SU-DHL-6 (cell line): ENCODE data around the gene RUFY3.

ENCODE experiments used
- H2AFZ ChIP-seq: fragments of 200-600 bp; sonication (generic); 2 replicates; pipeline ENCODE4 v1.6.1; 2014; ENCODE audit warnings: low read depth, mild to moderate bottlenecking, moderate library complexity, mixed read lengths, antibody characterized with exemption, low read length; ENCODE audit not compliant: severe bottlenecking
- H3F3A ChIP-seq: fragments of 200-600 bp; shearing (Covaris generic); 2 replicates; pipeline ENCODE4 v1.6.0; 2016; ENCODE audit warnings: antibody characterized with exemption, mild to moderate bottlenecking; ENCODE audit not compliant: insufficient read depth
- H3K27ac ChIP-seq: fragments of 200-600 bp; sonication (generic); 2 replicates; pipeline ENCODE4 v1.5.1; 2016; ENCODE audit warnings: low read depth, mild to moderate bottlenecking, low read length, moderate library complexity, mixed read lengths
- H3K27me3 ChIP-seq: fragments of 200-600 bp; sonication (generic), shearing (Covaris generic); 2 replicates; pipeline ENCODE4 v1.6.0; 2014; ENCODE audit warnings: mild to moderate bottlenecking, low read length
- H3K36me3 ChIP-seq: fragments of 200-600 bp; sonication (generic); 2 replicates; pipeline ENCODE4 v1.6.1; 2014; ENCODE audit warnings: mild to moderate bottlenecking, low read length, mixed read lengths
- H3K4me2 ChIP-seq: fragments of 300-600, 200-600 bp; shearing (Covaris generic), sonication (generic); 2 replicates; pipeline ENCODE4 v1.6.0; 2014; ENCODE audit warnings: low read length, low read depth, mild to moderate bottlenecking; ENCODE audit not compliant: poor library complexity, severe bottlenecking
- H3K4me3 ChIP-seq: fragments of 200-600 bp; sonication (generic); 2 replicates; pipeline ENCODE4 v1.5.1; 2014; ENCODE audit warnings: antibody characterized with exemption, low read length, mild to moderate bottlenecking, mixed read lengths; ENCODE audit not compliant: insufficient read depth, poor library complexity, severe bottlenecking
- H3K79me2 ChIP-seq: fragments of 200-600 bp; sonication (generic); 2 replicates; pipeline ENCODE4 v1.6.1; 2014; ENCODE audit warnings: mild to moderate bottlenecking, low read length, moderate library complexity; ENCODE audit not compliant: insufficient read depth
- H3K9ac ChIP-seq: fragments of 200-600 bp; sonication (generic); 2 replicates; pipeline ENCODE4 v1.7.0; 2014; ENCODE audit warnings: mild to moderate bottlenecking, low read length
- H3K9me2 ChIP-seq: fragments of 200-600 bp; sonication (generic); replicated peaks from 2 replicates; pipeline ENCODE4 v1.6.1; 2014; ENCODE audit warnings: low read length; ENCODE audit not compliant: insufficient read depth
- H3K9me3 ChIP-seq: fragments of 200-600 bp; sonication (generic); 2 replicates; pipeline ENCODE4 v1.6.1; 2014; ENCODE audit warnings: low read length, mixed read lengths; ENCODE audit not compliant: insufficient read depth
- H4K20me1 ChIP-seq: fragments of 200-600 bp; sonication (generic); 2 replicates; pipeline ENCODE4 v1.6.1; 2014; ENCODE audit warnings: low read depth, mild to moderate bottlenecking, antibody characterized with exemption, low read length, moderate library complexity, mixed read lengths
- CTCF ChIP-seq: fragments of 200-600 bp; sonication (generic); IDR thresholded peaks from one replicate; pipeline ENCODE4 v1.5.1; 2017; ENCODE audit warnings: antibody characterized with exemption, mild to moderate bottlenecking, low read length, moderate library complexity; ENCODE audit not compliant: insufficient read depth, poor library complexity, severe bottlenecking
- EZH2phosphoT487 ChIP-seq: fragments of 200-600 bp; sonication (generic), shearing (Covaris generic); conservative IDR thresholded peaks from 2 replicates; pipeline ENCODE4 v1.6.1; 2018; ENCODE audit warnings: mild to moderate bottlenecking, antibody characterized with exemption, low read length, moderate library complexity, mixed read lengths

Gene RUFY3

GRCh38 chr4:70739496-70740337, 18.0 kb downstream of the RUFY3 start:
- H3K79me2 ChIP-seq = no peaks in the 10 kb centered on the region
- no peaks in the 10 kb centered on the region for H4K20me1 ChIP-seq
- H3K27ac ChIP-seq = no peak overlapping the region
- peaks cover 7% of the 10 kb centered on the region for H3F3A ChIP-seq
- H3K9ac ChIP-seq = no peak overlapping the region
- H3K4me2 ChIP-seq = no peak overlapping the region
- H2AFZ ChIP-seq = no peak overlapping the region
- no peaks in the 10 kb centered on the region for H3K9me3 ChIP-seq
- no peaks in the 10 kb centered on the region for H3K27me3 ChIP-seq
- H3K36me3 ChIP-seq = no peaks in the 10 kb centered on the region
- no peaks in the 10 kb centered on the region for H3K9me2 ChIP-seq
- no peak overlapping the region for H3K4me3 ChIP-seq
- TF ChIP-seq EZH2phosphoT487 = no peak
- no peak for TF ChIP-seq CTCF

GRCh38 chr4:70741867-70742658, 20.3 kb downstream of the RUFY3 start:
- H3K9ac ChIP-seq = no peak overlapping the region
- no peak overlapping the region for H3K4me3 ChIP-seq
- H3K36me3 ChIP-seq = no peaks in the 10 kb centered on the region
- H3K9me2 ChIP-seq = no peaks in the 10 kb centered on the region
- no peaks in the 10 kb centered on the region for H3K27me3 ChIP-seq
- no peaks in the 10 kb centered on the region for H3F3A ChIP-seq
- no peak overlapping the region for H3K27ac ChIP-seq
- no peaks in the 10 kb centered on the region for H3K79me2 ChIP-seq
- H3K4me2 ChIP-seq = no peak overlapping the region
- no peak overlapping the region for H2AFZ ChIP-seq
- H4K20me1 ChIP-seq = no peaks in the 10 kb centered on the region
- H3K9me3 ChIP-seq = no peaks in the 10 kb centered on the region
- TF ChIP-seq CTCF (no peak), EZH2phosphoT487 (no peak)

GRCh38 chr4:70743731-70744130, 22.0 kb downstream of the RUFY3 start:
- H3K79me2 ChIP-seq = no peaks in the 10 kb centered on the region

More at GRCh38 chr4:70743731-70744130, 22.0 kb downstream of the RUFY3 start:
- H3K9me3 ChIP-seq = no peaks in the 10 kb centered on the region
- no peak overlapping the region for H3K27ac ChIP-seq
- no peak overlapping the region for H3K9ac ChIP-seq
- no peak for TF ChIP-seq EZH2phosphoT487
- no peak for TF ChIP-seq CTCF
- no peak overlapping the region for H2AFZ ChIP-seq
- no peaks in the 10 kb centered on the region for H3K27me3 ChIP-seq
- H3K4me3 ChIP-seq = no peak overlapping the region
- H3K9me2 ChIP-seq = no peaks in the 10 kb centered on the region
- H4K20me1 ChIP-seq = no peaks in the 10 kb centered on the region
- no peaks in the 10 kb centered on the region for H3K36me3 ChIP-seq
- H3K4me2 ChIP-seq = no peak overlapping the region
- no peaks in the 10 kb centered on the region for H3F3A ChIP-seq
